ENCODE data around the gene ATG9B. TPM values are rescaled to one million over a fixed set of nuclear protein-coding genes. Genes with fewer than 3 reads are reported as not detected.

The ATG9B gene
- polyA plus RNA-seq, 1 experiment, result 0.06 TPM

- no peak for DNase-seq (ENCODE audit: low read depth, low spot score)
- POLR2A ChIA-PET, result no interaction called here
- no peak for TF ChIP-seq CTCF (IDR thresholded peaks at IDR 0.05; ENCODE audit: low read depth, low read length)
- Histone ChIP-seq H3K27ac (ENCODE audit: low read depth, low read length) (no peak overlapping the region), H3K4me3 (ENCODE audit: low read depth, low read length) (no peak overlapping the region), H3K9me3 (ENCODE audit: control insufficient read depth, insufficient read depth, low read length) (no peaks in the 10 kb centered on the region), H3K27me3 (ENCODE audit: control insufficient read depth, insufficient read depth, low read length) (peaks cover 39% of the 10 kb centered on the region)
- CTCF ChIA-PET, result interaction anchor here (0.6 to 4.4 kb wide), 12 partner anchors 8 to 564 kb away, joined by 3 to 78 read pairs (median 6); no protein-coding TSS in a partner anchor
Measured at GRCh38 chr7:150983893-150984368, 40.4 kb downstream of the ATG9B start.

GRCh38 chr7:150982351-150982750, 41.9 kb downstream of the ATG9B start:
- H3K4me3 ChIP-seq (ENCODE audit: low read depth, low read length), result no peak overlapping the region
- POLR2A ChIA-PET, result no interaction called here
- peaks cover 39% of the 10 kb centered on the region for H3K27me3 ChIP-seq (ENCODE audit: control insufficient read depth, insufficient read depth, low read length)
- H3K27ac ChIP-seq (ENCODE audit: low read depth, low read length), result no peak overlapping the region
- DNase-seq (ENCODE audit: low read depth, low spot score), result no peak
- CTCF ChIA-PET, result no interaction called here
- H3K9me3 ChIP-seq (ENCODE audit: control insufficient read depth, insufficient read depth, low read length), result no peaks in the 10 kb centered on the region
- no peak for TF ChIP-seq CTCF (IDR thresholded peaks at IDR 0.05; ENCODE audit: low read depth, low read length)

- no peak for TF ChIP-seq CTCF (IDR thresholded peaks at IDR 0.05; ENCODE audit: low read depth, low read length)
- no peak overlapping the region for H3K4me3 ChIP-seq (ENCODE audit: low read depth, low read length)
- CTCF ChIA-PET, result no interaction called here
- H3K27me3 ChIP-seq (ENCODE audit: control insufficient read depth, insufficient read depth, low read length), result peaks cover 43% of the 10 kb centered on the region
- no peak for DNase-seq (ENCODE audit: low read depth, low spot score)
- POLR2A ChIA-PET, result no interaction called here
- H3K9me3 ChIP-seq (ENCODE audit: control insufficient read depth, insufficient read depth, low read length), result no peaks in the 10 kb centered on the region
- no peak overlapping the region for H3K27ac ChIP-seq (ENCODE audit: low read depth, low read length)
Measured at GRCh38 chr7:150981644-150982043, 42.6 kb downstream of the ATG9B start.

- Histone ChIP-seq H3K27ac (ENCODE audit: low read depth, low read length) (no peak overlapping the region), H3K9me3 (ENCODE audit: control insufficient read depth, insufficient read depth, low read length) (no peaks in the 10 kb centered on the region), H3K27me3 (ENCODE audit: control insufficient read depth, insufficient read depth, low read length) (peaks cover 50% of the 10 kb centered on the region), H3K4me3 (ENCODE audit: low read depth, low read length) (no peak overlapping the region)
- POLR2A ChIA-PET, result interaction anchor here (0.6 kb wide), 1 partner anchor 302 kb away, joined by 4 read pairs; no protein-coding TSS in a partner anchor
- no peak for TF ChIP-seq CTCF (IDR thresholded peaks at IDR 0.05; ENCODE audit: low read depth, low read length)
- CTCF ChIA-PET, result interaction anchor here (0.6 to 2.5 kb wide), 7 partner anchors 8 to 197 kb away, joined by 3 to 10 read pairs (median 5); partner anchors contain the start of gene NOS3
- DNase-seq (ENCODE audit: low read depth, low spot score), result no peak
Measured at GRCh38 chr7:150980663-150981062, 43.6 kb downstream of the ATG9B start.

- no peaks in the 10 kb centered on the region for H3K9me3 ChIP-seq (ENCODE audit: control insufficient read depth, insufficient read depth, low read length)
- DNase-seq (ENCODE audit: low read depth, low spot score), result no peak
- POLR2A ChIA-PET, result interaction anchor here (1.2 kb wide), 1 partner anchor 10 kb away, joined by 4 read pairs; no protein-coding TSS in a partner anchor
- peaks cover 56% of the 10 kb centered on the region for H3K27me3 ChIP-seq (ENCODE audit: control insufficient read depth, insufficient read depth, low read length)
- H3K4me3 ChIP-seq (ENCODE audit: low read depth, low read length), result no peak overlapping the region
- H3K27ac ChIP-seq (ENCODE audit: low read depth, low read length), result no peak overlapping the region
- no peak for TF ChIP-seq CTCF (IDR thresholded peaks at IDR 0.05; ENCODE audit: low read depth, low read length)
- CTCF ChIA-PET, result interaction anchor here (1.0 to 2.5 kb wide), 5 partner anchors 9 to 131 kb away, joined by 3 to 8 read pairs (median 5); no protein-coding TSS in a partner anchor
Measured at GRCh38 chr7:150979713-150980390, 44.4 kb downstream of the ATG9B start.

Data from AG04450 (cell line).